ENCODE data around the gene PRSS3.
"Not testable (repeated sequence)": the region's sequence is repeated elsewhere in the genome, so short reads cannot be mapped to it uniquely, and the experiment has no call there.

Gene PRSS3

DNA sequence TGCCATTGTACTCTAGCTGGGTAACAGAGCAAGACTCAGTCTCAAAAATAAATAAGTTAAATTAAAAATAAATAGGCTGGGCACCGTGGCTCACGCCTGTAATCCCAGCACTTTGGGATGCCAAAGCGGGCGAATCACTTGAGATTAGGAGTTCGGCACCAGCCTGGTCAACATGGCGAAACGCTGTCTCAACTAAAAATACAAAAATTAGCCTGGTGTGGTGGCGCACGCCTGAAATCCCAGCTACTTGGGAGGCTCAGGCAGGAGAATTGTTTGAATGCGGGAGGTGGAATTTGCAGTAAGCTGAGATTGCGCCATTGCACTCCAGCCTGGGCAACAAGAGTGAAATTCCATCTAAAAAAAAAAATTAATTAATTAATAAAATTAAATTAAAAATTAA lies 31.9 kb downstream of the PRSS3 start:
- H3K27me3 ChIP-seq (ENCODE audit: control insufficient read depth, insufficient read depth, low read length); H3K4me1 ChIP-seq (ENCODE audit: control insufficient read depth, insufficient read depth, low read length); H3K36me3 ChIP-seq (ENCODE audit: control insufficient read depth, insufficient read depth, low read length): not testable (repeated sequence)

DNA sequence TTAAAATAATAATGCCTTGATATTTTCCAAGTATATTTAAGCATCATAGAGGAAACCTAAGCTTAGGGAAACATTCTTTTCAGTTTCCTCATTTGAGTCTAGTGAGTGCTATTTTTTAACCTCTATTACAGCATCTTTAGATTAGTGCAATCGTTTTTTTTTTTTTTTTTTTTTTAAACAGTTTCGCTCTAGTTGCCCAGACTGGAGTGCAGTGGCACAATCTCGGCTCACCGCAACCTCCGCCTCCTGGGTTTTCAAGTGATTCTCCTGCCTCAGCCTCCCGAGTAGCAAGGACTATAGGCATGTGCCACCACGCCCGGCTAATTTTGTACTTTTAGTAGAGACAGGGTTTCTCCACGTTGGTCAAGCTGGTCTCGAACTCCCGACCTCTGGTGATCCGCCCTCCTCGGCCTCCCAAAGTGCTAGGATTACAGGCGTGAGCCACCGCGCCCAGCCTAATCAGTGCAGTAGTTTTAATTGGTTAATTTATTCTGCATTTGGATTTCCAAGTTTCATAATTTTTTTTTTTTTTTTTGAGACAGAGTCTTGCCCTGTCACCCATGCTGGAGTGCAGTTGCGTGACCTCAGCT lies 34.4 kb downstream of the PRSS3 start:
- H3K9ac ChIP-seq (ENCODE audit: low read depth, low read length); H3K4me1 ChIP-seq (ENCODE audit: control insufficient read depth, insufficient read depth, low read length); H3K36me3 ChIP-seq (ENCODE audit: control insufficient read depth, insufficient read depth, low read length); H3K27me3 ChIP-seq (ENCODE audit: control insufficient read depth, insufficient read depth, low read length); H3K9me3 ChIP-seq (ENCODE audit: control insufficient read depth, insufficient read depth, low read length); H3K4me3 ChIP-seq (ENCODE audit: low read depth, low read length): not testable (repeated sequence)

More for the DNA sequence above, 31.9 kb downstream of the PRSS3 start:
- H3K4me3 ChIP-seq (ENCODE audit: low read depth, low read length); H3K9me3 ChIP-seq (ENCODE audit: control insufficient read depth, insufficient read depth, low read length); H3K9ac ChIP-seq (ENCODE audit: low read depth, low read length): not testable (repeated sequence)

DNA sequence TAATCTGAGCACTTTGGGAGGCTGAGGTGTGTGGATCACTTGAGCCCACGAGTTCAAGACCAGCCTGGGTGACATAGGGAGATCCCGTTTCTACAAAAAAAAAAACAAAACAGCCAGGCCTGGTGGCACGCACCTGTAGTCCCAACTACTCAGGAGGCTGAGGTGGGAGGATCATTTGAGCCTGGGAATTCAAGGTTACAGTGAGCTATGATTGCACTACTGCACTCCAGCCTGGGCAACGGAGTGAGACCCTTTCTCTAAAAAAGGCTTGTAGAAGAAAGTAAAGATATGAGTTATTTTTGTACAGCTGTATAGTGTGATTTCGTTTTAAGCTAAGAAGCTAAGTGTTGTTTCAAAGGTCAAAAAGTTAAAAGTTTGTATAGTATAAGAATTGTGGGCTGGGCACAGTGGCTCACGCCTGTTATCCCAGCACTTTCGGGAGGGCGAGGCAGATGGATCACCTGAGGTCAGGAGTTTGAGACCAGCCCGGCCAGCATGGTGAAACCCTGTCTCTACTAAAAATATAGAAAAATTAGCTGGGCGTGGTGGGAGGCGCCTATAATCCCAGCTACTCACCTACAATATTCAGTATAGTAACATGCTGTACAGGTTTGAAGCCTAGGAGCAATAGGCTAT lies 40.4 kb downstream of the PRSS3 start:
- Histone ChIP-seq H3K4me1 (ENCODE audit: control insufficient read depth, insufficient read depth, low read length) (no peaks in the 10 kb centered on the region), H3K9ac (ENCODE audit: low read depth, low read length) (no peak overlapping the region), H3K4me3 (ENCODE audit: low read depth, low read length) (no peak overlapping the region), H3K27me3 (ENCODE audit: control insufficient read depth, insufficient read depth, low read length) (no peaks in the 10 kb centered on the region), H3K9me3 (ENCODE audit: control insufficient read depth, insufficient read depth, low read length) (no peaks in the 10 kb centered on the region), H3K36me3 (ENCODE audit: control insufficient read depth, insufficient read depth, low read length) (no peaks in the 10 kb centered on the region)

DNA sequence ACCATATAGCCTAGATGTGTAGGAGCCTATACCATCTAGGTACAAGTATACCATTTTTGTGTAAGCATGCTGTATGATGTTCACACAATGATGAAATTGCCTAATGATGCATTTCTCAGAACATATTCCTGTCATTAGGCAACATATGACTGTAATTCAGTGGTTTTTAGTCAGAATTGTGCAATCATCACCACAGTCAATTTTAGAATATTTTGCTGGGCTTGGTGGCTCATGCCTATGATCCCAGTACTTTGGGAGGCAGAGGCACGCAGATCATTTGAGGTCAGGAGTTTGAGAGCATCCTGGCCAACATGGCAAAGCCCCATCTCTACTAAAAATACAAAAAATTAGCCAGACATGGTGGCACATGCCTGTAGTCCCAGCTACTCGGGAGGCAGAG lies 40.9 kb downstream of the PRSS3 start:
- H3K9ac ChIP-seq (ENCODE audit: low read depth, low read length); H3K36me3 ChIP-seq (ENCODE audit: control insufficient read depth, insufficient read depth, low read length); H3K9me3 ChIP-seq (ENCODE audit: control insufficient read depth, insufficient read depth, low read length); H3K27me3 ChIP-seq (ENCODE audit: control insufficient read depth, insufficient read depth, low read length); H3K4me3 ChIP-seq (ENCODE audit: low read depth, low read length); H3K4me1 ChIP-seq (ENCODE audit: control insufficient read depth, insufficient read depth, low read length): not testable (repeated sequence)

DNA sequence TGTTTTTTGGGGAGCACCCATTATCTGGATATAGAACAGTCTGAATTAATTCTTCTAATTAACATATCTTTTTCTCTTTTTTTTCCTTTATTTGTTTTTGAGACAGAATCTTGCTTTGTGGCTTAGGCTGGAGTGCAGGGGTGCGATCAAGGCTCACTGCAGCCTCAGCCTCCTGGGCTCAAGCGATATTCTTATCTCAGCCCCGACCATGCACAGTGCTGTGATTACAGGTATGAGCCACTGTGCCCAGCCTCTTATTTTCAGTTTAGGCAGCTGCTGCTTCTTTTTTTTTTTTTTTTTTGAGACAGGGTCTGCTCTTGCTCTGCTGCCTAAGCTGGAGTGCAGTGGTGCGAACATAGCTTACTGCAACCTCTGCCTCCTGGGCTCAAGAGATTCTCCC lies 41.8 kb downstream of the PRSS3 start:
- H3K4me1 ChIP-seq (ENCODE audit: control insufficient read depth, insufficient read depth, low read length), result no peaks in the 10 kb centered on the region
- no peaks in the 10 kb centered on the region for H3K36me3 ChIP-seq (ENCODE audit: control insufficient read depth, insufficient read depth, low read length)
- no peaks in the 10 kb centered on the region for H3K9me3 ChIP-seq (ENCODE audit: control insufficient read depth, insufficient read depth, low read length)
- H3K9ac ChIP-seq (ENCODE audit: low read depth, low read length), result no peak overlapping the region
- no peak overlapping the region for H3K4me3 ChIP-seq (ENCODE audit: low read depth, low read length)
- H3K27me3 ChIP-seq (ENCODE audit: control insufficient read depth, insufficient read depth, low read length), result no peaks in the 10 kb centered on the region

DNA sequence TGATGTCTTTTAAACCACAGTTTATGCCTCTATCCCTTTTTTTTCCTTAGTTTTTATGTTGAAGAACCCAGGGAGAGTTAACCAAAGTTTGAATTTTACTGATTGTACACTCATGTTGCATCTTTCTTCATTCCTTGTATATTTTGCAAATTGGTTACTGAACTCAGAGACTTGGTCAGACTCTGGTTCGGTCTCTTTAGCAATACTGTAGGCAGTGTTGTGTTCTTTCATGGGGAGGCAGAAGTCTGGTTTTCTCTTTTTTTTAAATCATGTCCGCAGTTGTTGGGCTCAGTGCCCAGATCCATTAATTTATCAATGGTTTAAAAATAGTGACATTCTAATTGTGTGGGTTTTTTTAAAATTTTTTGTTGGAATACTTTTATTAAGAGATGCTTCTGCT lies 45.0 kb downstream of the PRSS3 start:
- Histone ChIP-seq H3K4me1 (ENCODE audit: control insufficient read depth, insufficient read depth, low read length) (no peaks in the 10 kb centered on the region), H3K4me3 (ENCODE audit: low read depth, low read length) (no peak overlapping the region), H3K9ac (ENCODE audit: low read depth, low read length) (no peak overlapping the region), H3K9me3 (ENCODE audit: control insufficient read depth, insufficient read depth, low read length) (no peaks in the 10 kb centered on the region), H3K36me3 (ENCODE audit: control insufficient read depth, insufficient read depth, low read length) (no peaks in the 10 kb centered on the region), H3K27me3 (ENCODE audit: control insufficient read depth, insufficient read depth, low read length) (no peaks in the 10 kb centered on the region)

DNA sequence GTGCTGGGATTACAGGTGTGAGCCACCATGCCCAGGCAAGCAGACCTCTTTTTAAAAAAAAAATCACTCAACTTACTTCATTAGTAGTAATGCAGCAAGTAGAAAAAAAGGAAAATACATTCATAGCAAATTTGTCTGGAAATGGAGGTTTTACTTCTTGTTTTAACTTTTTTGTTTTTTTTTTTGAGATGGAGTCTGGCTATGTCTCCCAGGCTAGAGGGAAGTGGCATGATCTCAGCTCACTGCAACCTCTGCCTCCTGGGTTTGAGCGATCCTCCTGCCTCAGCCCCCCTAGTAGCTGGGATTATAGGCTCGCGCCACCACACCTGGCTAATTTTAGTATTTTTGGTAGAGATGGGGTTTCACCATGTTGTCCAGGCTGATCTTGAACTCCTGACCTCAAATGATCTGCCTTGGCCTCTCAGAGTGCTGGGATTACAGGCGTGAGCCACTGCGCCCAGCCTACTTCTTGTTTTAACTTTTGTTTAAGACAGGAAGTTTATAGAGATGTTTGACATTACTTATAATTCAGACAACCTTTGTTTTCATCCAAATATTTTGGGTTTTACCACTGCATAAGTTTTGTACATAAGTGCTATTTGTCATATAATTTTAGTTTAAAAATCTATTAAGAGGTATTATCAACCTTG lies 48.1 kb downstream of the PRSS3 start:
- Histone ChIP-seq H3K9ac (ENCODE audit: low read depth, low read length) (no peak overlapping the region), H3K9me3 (ENCODE audit: control insufficient read depth, insufficient read depth, low read length) (no peaks in the 10 kb centered on the region), H3K36me3 (ENCODE audit: control insufficient read depth, insufficient read depth, low read length) (no peaks in the 10 kb centered on the region), H3K4me3 (ENCODE audit: low read depth, low read length) (no peak overlapping the region), H3K4me1 (ENCODE audit: control insufficient read depth, insufficient read depth, low read length) (no peaks in the 10 kb centered on the region), H3K27me3 (ENCODE audit: control insufficient read depth, insufficient read depth, low read length) (no peaks in the 10 kb centered on the region)

DNA sequence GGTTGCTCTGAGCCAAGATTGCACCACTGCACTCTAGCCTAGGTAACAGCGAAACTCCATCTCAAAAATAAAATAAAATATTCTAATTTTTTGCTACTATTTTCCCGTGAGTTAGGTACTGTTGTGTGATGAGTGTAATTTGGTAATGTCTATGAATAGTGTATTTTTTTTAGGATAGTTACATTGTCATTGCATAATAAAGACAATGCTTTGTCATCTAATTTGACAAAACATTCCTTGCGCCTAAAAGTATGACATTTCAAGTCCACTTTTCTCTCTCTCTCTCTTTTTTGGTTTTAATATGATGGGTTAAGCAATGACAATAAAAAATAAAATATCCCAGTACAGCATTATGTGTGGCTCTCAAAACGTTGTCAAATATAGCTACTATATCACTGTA lies 50.9 kb downstream of the PRSS3 start:
- H3K9me3 ChIP-seq (ENCODE audit: control insufficient read depth, insufficient read depth, low read length), result no peaks in the 10 kb centered on the region
- no peaks in the 10 kb centered on the region for H3K27me3 ChIP-seq (ENCODE audit: control insufficient read depth, insufficient read depth, low read length)
- H3K9ac ChIP-seq (ENCODE audit: low read depth, low read length), result no peak overlapping the region
- H3K4me1 ChIP-seq (ENCODE audit: control insufficient read depth, insufficient read depth, low read length), result peaks cover 10% of the 10 kb centered on the region
- H3K4me3 ChIP-seq (ENCODE audit: low read depth, low read length), result no peak overlapping the region
- H3K36me3 ChIP-seq (ENCODE audit: control insufficient read depth, insufficient read depth, low read length), result no peaks in the 10 kb centered on the region

DNA sequence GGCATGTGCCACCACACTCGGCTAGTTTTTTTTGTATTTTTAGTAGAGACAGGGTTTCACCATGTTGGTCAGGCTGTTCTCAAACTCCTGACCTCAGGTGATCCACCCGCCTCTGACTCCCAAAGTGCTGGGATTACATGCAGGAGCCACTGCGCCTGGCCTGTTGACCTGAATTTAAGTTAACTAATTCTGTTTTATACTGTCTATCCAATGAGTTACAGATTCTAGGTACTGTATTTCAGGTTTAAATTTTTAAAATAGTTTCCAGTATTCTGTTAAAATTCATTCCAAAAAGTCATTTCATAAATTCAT lies 52.5 kb downstream of the PRSS3 start:
- not testable (repeated sequence) for H3K36me3 ChIP-seq (ENCODE audit: control insufficient read depth, insufficient read depth, low read length); H3K4me1 ChIP-seq (ENCODE audit: control insufficient read depth, insufficient read depth, low read length); H3K27me3 ChIP-seq (ENCODE audit: control insufficient read depth, insufficient read depth, low read length); H3K4me3 ChIP-seq (ENCODE audit: low read depth, low read length); H3K9ac ChIP-seq (ENCODE audit: low read depth, low read length); H3K9me3 ChIP-seq (ENCODE audit: control insufficient read depth, insufficient read depth, low read length)

All from iPS-15b (cell line).